ENCODE data around the gene DCUN1D4.

DCUN1D4 gene

DNA sequence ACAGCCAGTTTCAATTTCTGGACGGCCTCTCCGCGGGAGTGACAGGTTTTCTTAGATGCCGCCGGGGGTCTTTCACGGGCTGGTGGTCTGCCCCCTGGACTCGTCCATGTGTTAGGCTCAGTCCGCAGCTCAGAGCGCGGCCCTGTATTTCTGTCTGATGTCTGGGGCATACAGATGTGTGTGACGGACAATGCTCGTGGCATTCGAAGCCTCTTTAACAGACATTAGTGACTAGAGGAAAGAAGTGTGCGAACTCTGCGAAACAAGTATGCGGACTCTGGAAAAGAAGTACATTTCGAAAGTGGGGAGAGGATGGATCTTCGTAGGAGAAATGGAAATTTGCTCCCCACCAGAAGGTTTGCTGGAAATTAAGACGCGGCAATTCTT is 793 bp upstream of the DCUN1D4 start:
- H3K4me1 ChIP-seq (ENCODE audit: control insufficient read depth, insufficient read depth, low read length, poor library complexity, severe bottlenecking) = peaks cover 8% of the 10 kb centered on the region
- H3K9me3 ChIP-seq (ENCODE audit: control insufficient read depth, low read length) = no peaks in the 10 kb centered on the region
- H3K36me3 ChIP-seq (ENCODE audit: control insufficient read depth, insufficient read depth, low read length) = no peaks in the 10 kb centered on the region
- no peak for DNase-seq
- H3K4me3 ChIP-seq (ENCODE audit: insufficient read depth, low read depth, low read length, poor library complexity, severe bottlenecking) = peak overlapping the region; percentile 93
- H3K27ac ChIP-seq (ENCODE audit: insufficient read depth, low read length, poor library complexity, severe bottlenecking) = peak overlapping the region; percentile 73
- H3K27me3 ChIP-seq (replicated peaks; ENCODE audit: control insufficient read depth, insufficient read depth, low read length, poor library complexity, severe bottlenecking) = no peaks in the 10 kb centered on the region

- peak; percentile 39 to 53 (median 45) for DNase-seq
- H3K4me3 ChIP-seq (ENCODE audit: insufficient read depth, low read depth, low read length, poor library complexity, severe bottlenecking) = peak overlapping the region; percentile 93
These were observed 578 bp downstream of the DCUN1D4 start for GRCh38 chr4:51843309-51844152.

GRCh38 chr4:51844153-51845054 is 1.5 kb downstream of the DCUN1D4 start:
- DNase-seq = peak; percentile 61 to 69 (median 68)
- Histone ChIP-seq H3K27me3 (replicated peaks; ENCODE audit: control insufficient read depth, insufficient read depth, low read length, poor library complexity, severe bottlenecking) (no peaks in the 10 kb centered on the region), H3K27ac (ENCODE audit: insufficient read depth, low read length, poor library complexity, severe bottlenecking) (peak overlapping the region; percentile 73), H3K4me1 (ENCODE audit: control insufficient read depth, insufficient read depth, low read length, poor library complexity, severe bottlenecking) (peaks cover 8% of the 10 kb centered on the region), H3K9me3 (ENCODE audit: control insufficient read depth, low read length) (no peaks in the 10 kb centered on the region), H3K36me3 (ENCODE audit: control insufficient read depth, insufficient read depth, low read length) (no peaks in the 10 kb centered on the region), H3K4me3 (ENCODE audit: insufficient read depth, low read depth, low read length, poor library complexity, severe bottlenecking) (peak overlapping the region; percentile 93)

More at GRCh38 chr4:51843309-51844152, 578 bp downstream of the DCUN1D4 start:
- H3K27ac ChIP-seq (ENCODE audit: insufficient read depth, low read length, poor library complexity, severe bottlenecking) = peak overlapping the region; percentile 73
- H3K4me1 ChIP-seq (ENCODE audit: control insufficient read depth, insufficient read depth, low read length, poor library complexity, severe bottlenecking) = peaks cover 8% of the 10 kb centered on the region
- H3K27me3 ChIP-seq (replicated peaks; ENCODE audit: control insufficient read depth, insufficient read depth, low read length, poor library complexity, severe bottlenecking) = no peaks in the 10 kb centered on the region
- no peaks in the 10 kb centered on the region for H3K36me3 ChIP-seq (ENCODE audit: control insufficient read depth, insufficient read depth, low read length)
- no peaks in the 10 kb centered on the region for H3K9me3 ChIP-seq (ENCODE audit: control insufficient read depth, low read length)

GRCh38 chr4:51845055-51845426 is 2.1 kb downstream of the DCUN1D4 start:
- Histone ChIP-seq H3K27me3 (replicated peaks; ENCODE audit: control insufficient read depth, insufficient read depth, low read length, poor library complexity, severe bottlenecking) (no peaks in the 10 kb centered on the region), H3K27ac (ENCODE audit: insufficient read depth, low read length, poor library complexity, severe bottlenecking) (peak overlapping the region; percentile 73), H3K4me3 (ENCODE audit: insufficient read depth, low read depth, low read length, poor library complexity, severe bottlenecking) (peak overlapping the region; percentile 93), H3K4me1 (ENCODE audit: control insufficient read depth, insufficient read depth, low read length, poor library complexity, severe bottlenecking) (peaks cover 8% of the 10 kb centered on the region), H3K9me3 (ENCODE audit: control insufficient read depth, low read length) (no peaks in the 10 kb centered on the region), H3K36me3 (ENCODE audit: control insufficient read depth, insufficient read depth, low read length) (no peaks in the 10 kb centered on the region)
- no peak for DNase-seq

DNA sequence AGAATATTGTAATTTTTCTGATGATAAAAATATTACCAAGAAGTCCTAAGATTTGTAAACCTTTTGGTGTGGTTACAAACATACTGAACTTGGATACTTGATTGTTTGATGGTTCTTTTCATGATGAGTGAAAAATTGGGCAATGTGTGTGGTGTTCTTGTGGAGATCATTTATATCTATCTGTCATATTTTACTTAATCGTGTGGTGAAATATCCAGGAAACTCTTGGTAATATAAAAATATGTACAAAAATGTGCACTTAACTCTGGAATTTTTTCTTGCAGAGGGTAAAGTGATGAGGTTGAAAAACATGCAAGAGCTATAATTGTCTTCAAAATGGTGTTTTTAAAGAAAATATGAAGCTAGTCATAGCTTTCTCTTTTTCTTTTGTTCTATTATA is 2.8 kb downstream of the DCUN1D4 start:
- H3K27ac ChIP-seq (ENCODE audit: insufficient read depth, low read length, poor library complexity, severe bottlenecking) = no peak overlapping the region
- H3K9me3 ChIP-seq (ENCODE audit: control insufficient read depth, low read length) = no peaks in the 10 kb centered on the region
- no peaks in the 10 kb centered on the region for H3K36me3 ChIP-seq (ENCODE audit: control insufficient read depth, insufficient read depth, low read length)
- no peaks in the 10 kb centered on the region for H3K27me3 ChIP-seq (replicated peaks; ENCODE audit: control insufficient read depth, insufficient read depth, low read length, poor library complexity, severe bottlenecking)
- peaks cover 8% of the 10 kb centered on the region for H3K4me1 ChIP-seq (ENCODE audit: control insufficient read depth, insufficient read depth, low read length, poor library complexity, severe bottlenecking)
- no peak overlapping the region for H3K4me3 ChIP-seq (ENCODE audit: insufficient read depth, low read depth, low read length, poor library complexity, severe bottlenecking)
- DNase-seq = no peak

DNA sequence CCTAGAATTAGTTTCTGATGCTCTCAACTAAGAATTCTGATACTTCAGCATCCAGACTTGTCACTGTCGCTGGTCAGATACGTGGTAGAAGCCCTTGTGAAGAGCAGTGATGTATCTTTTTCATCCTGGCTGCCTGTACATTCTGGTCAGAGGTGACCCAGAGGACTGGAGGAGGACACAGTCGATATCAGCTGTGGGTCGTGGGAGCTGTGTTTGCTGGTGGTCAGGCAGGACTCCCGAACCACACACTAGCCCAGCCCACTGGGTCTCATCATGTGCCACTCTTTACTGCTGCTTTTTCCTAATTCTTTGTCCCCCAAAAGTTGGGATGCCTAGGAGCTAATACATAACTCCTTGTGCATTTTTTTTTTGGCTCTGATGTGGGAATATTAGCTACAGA is 6.5 kb downstream of the DCUN1D4 start:
- Histone ChIP-seq H3K27ac (ENCODE audit: insufficient read depth, low read length, poor library complexity, severe bottlenecking) (no peak overlapping the region), H3K9me3 (ENCODE audit: control insufficient read depth, low read length) (no peaks in the 10 kb centered on the region), H3K27me3 (replicated peaks; ENCODE audit: control insufficient read depth, insufficient read depth, low read length, poor library complexity, severe bottlenecking) (no peaks in the 10 kb centered on the region), H3K4me1 (ENCODE audit: control insufficient read depth, insufficient read depth, low read length, poor library complexity, severe bottlenecking) (peaks cover 5% of the 10 kb centered on the region), H3K36me3 (ENCODE audit: control insufficient read depth, insufficient read depth, low read length) (no peaks in the 10 kb centered on the region), H3K4me3 (ENCODE audit: insufficient read depth, low read depth, low read length, poor library complexity, severe bottlenecking) (no peak overlapping the region)
- no peak for DNase-seq

GRCh38 chr4:51850294-51850693 is 7.3 kb downstream of the DCUN1D4 start:
- H3K9me3 ChIP-seq (ENCODE audit: control insufficient read depth, low read length) = no peaks in the 10 kb centered on the region
- H3K27me3 ChIP-seq (replicated peaks; ENCODE audit: control insufficient read depth, insufficient read depth, low read length, poor library complexity, severe bottlenecking) = no peaks in the 10 kb centered on the region
- no peaks in the 10 kb centered on the region for H3K4me1 ChIP-seq (ENCODE audit: control insufficient read depth, insufficient read depth, low read length, poor library complexity, severe bottlenecking)
- no peaks in the 10 kb centered on the region for H3K36me3 ChIP-seq (ENCODE audit: control insufficient read depth, insufficient read depth, low read length)
- no peak overlapping the region for H3K27ac ChIP-seq (ENCODE audit: insufficient read depth, low read length, poor library complexity, severe bottlenecking)
- no peak for DNase-seq
- no peak overlapping the region for H3K4me3 ChIP-seq (ENCODE audit: insufficient read depth, low read depth, low read length, poor library complexity, severe bottlenecking)

- no peak for DNase-seq
- Histone ChIP-seq H3K36me3 (ENCODE audit: control insufficient read depth, insufficient read depth, low read length) (no peaks in the 10 kb centered on the region), H3K9me3 (ENCODE audit: control insufficient read depth, low read length) (no peaks in the 10 kb centered on the region), H3K27me3 (replicated peaks; ENCODE audit: control insufficient read depth, insufficient read depth, low read length, poor library complexity, severe bottlenecking) (no peaks in the 10 kb centered on the region), H3K4me1 (ENCODE audit: control insufficient read depth, insufficient read depth, low read length, poor library complexity, severe bottlenecking) (no peaks in the 10 kb centered on the region), H3K27ac (ENCODE audit: insufficient read depth, low read length, poor library complexity, severe bottlenecking) (no peak overlapping the region), H3K4me3 (ENCODE audit: insufficient read depth, low read depth, low read length, poor library complexity, severe bottlenecking) (no peak overlapping the region)
These were observed 8.4 kb downstream of the DCUN1D4 start for GRCh38 chr4:51851090-51851936.

- no peak for DNase-seq
- no peaks in the 10 kb centered on the region for H3K4me1 ChIP-seq (ENCODE audit: control insufficient read depth, insufficient read depth, low read length, poor library complexity, severe bottlenecking)
- no peak overlapping the region for H3K27ac ChIP-seq (ENCODE audit: insufficient read depth, low read length, poor library complexity, severe bottlenecking)
- H3K9me3 ChIP-seq (ENCODE audit: control insufficient read depth, low read length) = no peaks in the 10 kb centered on the region
- H3K4me3 ChIP-seq (ENCODE audit: insufficient read depth, low read depth, low read length, poor library complexity, severe bottlenecking) = no peak overlapping the region
- H3K27me3 ChIP-seq (replicated peaks; ENCODE audit: control insufficient read depth, insufficient read depth, low read length, poor library complexity, severe bottlenecking) = no peaks in the 10 kb centered on the region
- H3K36me3 ChIP-seq (ENCODE audit: control insufficient read depth, insufficient read depth, low read length) = no peaks in the 10 kb centered on the region
These were observed 9.0 kb downstream of the DCUN1D4 start for GRCh38 chr4:51851937-51852290.

Measured in effector memory CD4-positive, alpha-beta T cell (primary cell).